Measurements from ENCODE around the gene TEX261. TPM values are rescaled to one million over a fixed set of nuclear protein-coding genes. Genes with fewer than 3 reads are reported as not detected.

The TEX261 gene
- total RNA-seq, 4 donors from 2014 or later: 24.6 to 41.0 (median 34.9) TPM

DNA sequence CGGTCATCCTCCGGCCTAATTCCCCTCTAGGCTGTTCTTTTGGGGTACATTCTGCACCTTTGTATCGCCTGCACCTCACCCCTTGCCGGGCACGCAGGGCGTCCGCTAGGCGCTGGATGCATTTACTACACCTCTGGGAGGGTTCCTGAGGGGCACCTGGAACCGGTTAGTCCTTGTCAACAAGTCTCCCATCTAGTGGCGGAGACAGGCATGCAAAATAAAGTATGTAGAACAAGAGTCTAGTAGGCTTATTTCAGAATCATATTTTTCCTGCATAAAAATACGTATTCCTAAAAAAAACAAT, 705 bp upstream of the TEX261 start:
- Histone ChIP-seq H3K27me3 (no peaks in the 10 kb centered on the region), H3K4me1 (peaks cover 0 to 50% (median 14%) of the 10 kb centered on the region in 3 donors), H3K4me3 (peak overlapping the region; percentile 91 to 100), H3K9me3 (no peaks in the 10 kb centered on the region), H3K36me3 (peaks cover 0 to 18% of the 10 kb centered on the region in 2 donors), H3K27ac (peak overlapping the region in 2 of 4 donors; percentile 88 to 94)
- no peak for TF ChIP-seq POLR2A (IDR thresholded peaks at IDR 0.05)
- TF ChIP-seq, protein P1, sequence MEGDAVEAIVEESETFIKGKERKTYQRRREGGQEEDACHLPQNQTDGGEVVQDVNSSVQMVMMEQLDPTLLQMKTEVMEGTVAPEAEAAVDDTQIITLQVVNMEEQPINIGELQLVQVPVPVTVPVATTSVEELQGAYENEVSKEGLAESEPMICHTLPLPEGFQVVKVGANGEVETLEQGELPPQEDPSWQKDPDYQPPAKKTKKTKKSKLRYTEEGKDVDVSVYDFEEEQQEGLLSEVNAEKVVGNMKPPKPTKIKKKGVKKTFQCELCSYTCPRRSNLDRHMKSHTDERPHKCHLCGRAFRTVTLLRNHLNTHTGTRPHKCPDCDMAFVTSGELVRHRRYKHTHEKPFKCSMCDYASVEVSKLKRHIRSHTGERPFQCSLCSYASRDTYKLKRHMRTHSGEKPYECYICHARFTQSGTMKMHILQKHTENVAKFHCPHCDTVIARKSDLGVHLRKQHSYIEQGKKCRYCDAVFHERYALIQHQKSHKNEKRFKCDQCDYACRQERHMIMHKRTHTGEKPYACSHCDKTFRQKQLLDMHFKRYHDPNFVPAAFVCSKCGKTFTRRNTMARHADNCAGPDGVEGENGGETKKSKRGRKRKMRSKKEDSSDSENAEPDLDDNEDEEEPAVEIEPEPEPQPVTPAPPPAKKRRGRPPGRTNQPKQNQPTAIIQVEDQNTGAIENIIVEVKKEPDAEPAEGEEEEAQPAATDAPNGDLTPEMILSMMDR (IDR thresholded peaks at IDR 0.05): peak in 1 of 4 experiments; percentile 16
- no peak for ATAC-seq
- 0 to 1% methylated on average over 6 to 11 of the region's 11 CpGs for WGBS, 2 donors (ENCODE audit: low coverage in 1 of 2)

DNA sequence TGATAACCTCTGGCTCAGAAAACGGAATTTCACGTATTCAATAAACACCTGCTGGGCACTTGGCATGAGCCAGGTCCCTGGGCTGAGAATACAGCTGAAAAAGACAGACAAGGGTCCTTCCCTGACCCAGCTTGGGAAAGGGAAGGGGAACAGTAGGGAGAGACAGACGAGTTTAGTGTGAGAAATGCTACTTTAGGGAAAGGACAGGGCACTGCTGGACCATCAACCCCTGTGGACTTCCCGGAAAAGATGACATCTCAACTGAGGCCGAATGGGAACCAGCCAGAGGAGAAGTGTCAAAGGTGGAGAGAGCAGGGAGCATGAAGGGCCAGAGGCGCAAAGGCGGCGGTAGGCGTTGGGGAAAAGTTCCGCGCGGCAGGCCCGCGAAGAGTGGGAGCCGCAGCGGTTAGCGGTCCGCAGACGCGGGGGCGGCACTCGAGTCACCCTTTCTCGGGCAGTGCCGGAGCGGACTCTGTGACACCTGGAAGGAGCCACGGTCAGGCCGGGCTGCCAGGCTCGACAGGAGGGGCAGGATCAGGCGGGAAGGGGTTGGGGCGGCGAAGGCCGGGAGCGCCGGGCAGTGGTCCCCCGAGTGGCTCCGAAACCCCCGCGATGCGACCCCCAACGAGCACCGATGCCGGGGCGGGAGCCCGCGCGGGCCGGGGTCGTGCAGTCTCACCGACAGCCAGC, 519 bp downstream of the TEX261 start:
- H3K27me3 ChIP-seq: no peaks in the 10 kb centered on the region
- TF ChIP-seq POLR2AphosphoS5 (IDR thresholded peaks at IDR 0.05): no peak
- TF ChIP-seq, protein P1 (IDR thresholded peaks at IDR 0.05): no peak
- no peak for TF ChIP-seq POLR2A (IDR thresholded peaks at IDR 0.05)
- TF ChIP-seq EP300 (IDR thresholded peaks at IDR 0.05): no peak
- H3K27ac ChIP-seq: peak overlapping the region; percentile 52 to 94 (median 86)
- no peaks in the 10 kb centered on the region for H3K9me3 ChIP-seq
- H3K4me3 ChIP-seq: peak overlapping the region; percentile 91 to 100
- peaks cover 0 to 50% (median 14%) of the 10 kb centered on the region in 3 donors for H3K4me1 ChIP-seq
- 0 to 1% methylated on average over 8 to 14 of the region's 49 CpGs for WGBS, 2 donors (ENCODE audit: low coverage in 1 of 2)
- H3K36me3 ChIP-seq: peaks cover 0 to 31% of the 10 kb centered on the region in 2 donors
- ATAC-seq: peak; percentile 39

DNA sequence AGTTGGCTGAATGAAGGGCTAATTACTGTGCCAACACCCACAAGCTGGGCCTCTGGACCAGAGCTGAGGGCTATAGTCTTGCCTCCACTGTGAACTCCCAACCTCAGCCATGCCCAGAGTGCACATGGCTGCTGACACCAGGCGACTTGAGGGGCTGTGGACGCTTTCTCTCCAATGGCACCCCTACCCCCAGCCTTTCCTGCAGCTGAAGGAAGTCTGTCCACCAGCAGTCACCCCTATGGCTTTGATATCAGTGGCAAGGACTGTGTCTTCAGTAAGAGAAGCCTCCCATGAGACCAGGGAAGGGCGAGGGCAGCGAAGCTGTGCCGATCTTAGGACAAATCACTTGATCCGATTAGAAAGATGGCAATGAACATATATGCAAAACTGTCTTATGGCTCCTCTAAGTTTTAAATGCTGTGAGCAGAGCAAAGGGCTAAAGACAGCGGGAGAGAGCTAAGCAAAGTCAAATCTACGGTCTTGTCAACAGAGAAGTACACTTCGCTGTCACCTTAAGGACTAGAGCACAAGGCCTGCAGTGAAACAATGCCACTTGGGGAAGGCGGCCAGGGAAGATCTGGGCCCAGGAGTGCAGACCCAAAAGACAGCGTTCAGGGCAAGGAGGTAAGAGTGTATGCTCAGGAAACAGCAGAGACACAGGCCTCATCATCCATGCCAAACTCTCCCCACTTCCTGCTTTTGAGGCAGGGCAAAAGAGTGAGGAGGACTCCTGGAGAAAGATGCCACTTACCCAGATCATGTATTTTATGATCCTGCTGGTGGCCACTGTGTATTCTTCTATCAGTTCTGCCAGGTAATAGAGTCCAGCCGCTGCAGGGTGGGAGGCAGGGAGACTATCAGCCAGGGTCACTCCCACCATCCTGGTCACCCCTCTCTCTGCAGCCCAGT, 1.5 kb downstream of the TEX261 start:
- ATAC-seq: no peak
- peaks cover 0 to 40% of the 10 kb centered on the region in 2 donors for H3K36me3 ChIP-seq
- H3K4me1 ChIP-seq: peaks cover 0 to 56% (median 14%) of the 10 kb centered on the region in 3 donors
- TF ChIP-seq, protein P1 (IDR thresholded peaks at IDR 0.05): no peak
- no peak for TF ChIP-seq EP300 (IDR thresholded peaks at IDR 0.05)
- no peak for TF ChIP-seq POLR2A (IDR thresholded peaks at IDR 0.05)
- TF ChIP-seq POLR2AphosphoS5 (IDR thresholded peaks at IDR 0.05): no peak
- H3K4me3 ChIP-seq: peak overlapping the region; percentile 91 to 100
- no peaks in the 10 kb centered on the region for H3K9me3 ChIP-seq
- 90 to 95% methylated on average over 7 to 9 of the region's 12 CpGs for WGBS, 2 donors (ENCODE audit: low coverage in 1 of 2)
- H3K27ac ChIP-seq: peak overlapping the region in 1 of 4 donors; percentile 94
- no peaks in the 10 kb centered on the region for H3K27me3 ChIP-seq

GRCh38 chr2:70991742-70992141, 2.9 kb downstream of the TEX261 start:
- TF ChIP-seq, protein P1 (IDR thresholded peaks at IDR 0.05): no peak
- TF ChIP-seq POLR2AphosphoS5 (IDR thresholded peaks at IDR 0.05): no peak
- no peak for TF ChIP-seq POLR2A (IDR thresholded peaks at IDR 0.05)
- no peak for TF ChIP-seq EP300 (IDR thresholded peaks at IDR 0.05)
- no peak overlapping the region for H3K27ac ChIP-seq
- peaks cover 0 to 61% (median 14%) of the 10 kb centered on the region in 3 donors for H3K4me1 ChIP-seq
- no peaks in the 10 kb centered on the region for H3K9me3 ChIP-seq
- 80% methylated on average over 9 of the region's 9 CpGs; no CpG with 5 or more reads in 1 of the 2 donors for WGBS, 2 donors (ENCODE audit: low coverage in 1 of 2)
- H3K4me3 ChIP-seq: no peak overlapping the region
- ATAC-seq: no peak
- peaks cover 0 to 55% of the 10 kb centered on the region in 2 donors for H3K36me3 ChIP-seq
- no peaks in the 10 kb centered on the region for H3K27me3 ChIP-seq

Data from gastroesophageal sphincter (tissue), 4 donors.